Activated CD4-positive, CD25-positive, alpha-beta regulatory T cell treated with anti-CD3 and anti-CD28 coated beads, Interleukin-2, amount 50 U/mL, for 24 hours (primary cell): ENCODE measurements around the gene RSPO3.

Source experiments
- ATAC-seq, 2 donors: fragments of 150-1000 bp; cut with Tn5 transposase; one replicate each; pipeline ENCODE4 v1.10.0; 2021; ENCODE audit warnings: mild to moderate bottlenecking in 1 of 2, moderate library complexity in 1 of 2

The RSPO3 gene

GRCh38 chr6:127164565-127164964 is 46.1 kb downstream of the RSPO3 start:
- no peak for ATAC-seq

DNA sequence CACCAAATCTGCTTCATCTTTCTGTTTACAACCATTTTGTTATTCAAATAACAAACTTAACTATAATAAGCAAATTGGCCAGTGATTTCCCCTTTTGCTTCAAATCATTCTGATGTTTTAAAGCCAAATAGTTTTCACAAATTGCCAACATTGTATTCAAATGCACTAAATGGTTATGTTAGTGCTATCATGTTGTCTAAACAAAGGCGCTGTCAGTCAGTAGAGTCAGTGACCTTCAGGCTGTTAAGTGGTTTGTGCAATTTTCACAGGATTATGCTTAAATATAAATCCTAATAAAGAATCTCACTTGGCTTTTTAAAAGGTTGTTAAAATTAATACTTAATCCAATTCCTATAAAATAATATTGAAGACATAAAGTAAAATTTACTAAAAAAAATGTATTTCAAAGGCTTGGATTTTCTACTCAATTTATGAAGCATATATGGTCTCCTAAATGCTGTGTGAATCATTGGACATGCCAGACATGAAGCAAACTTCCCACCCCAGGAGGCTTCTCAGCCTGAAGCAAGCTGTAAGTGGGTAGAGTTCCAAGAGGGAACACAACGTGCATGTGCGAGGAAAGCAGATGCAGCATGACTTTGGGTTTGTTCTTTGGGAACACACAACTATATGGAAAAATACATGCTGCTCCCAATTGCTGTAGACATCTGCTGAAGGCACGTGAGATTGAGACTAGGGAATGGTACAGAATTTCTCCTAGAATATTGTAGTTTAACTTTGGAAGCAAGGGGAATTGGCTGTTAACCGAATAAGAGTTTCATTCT is 54.9 kb downstream of the RSPO3 start:
- ATAC-seq: no peak

DNA sequence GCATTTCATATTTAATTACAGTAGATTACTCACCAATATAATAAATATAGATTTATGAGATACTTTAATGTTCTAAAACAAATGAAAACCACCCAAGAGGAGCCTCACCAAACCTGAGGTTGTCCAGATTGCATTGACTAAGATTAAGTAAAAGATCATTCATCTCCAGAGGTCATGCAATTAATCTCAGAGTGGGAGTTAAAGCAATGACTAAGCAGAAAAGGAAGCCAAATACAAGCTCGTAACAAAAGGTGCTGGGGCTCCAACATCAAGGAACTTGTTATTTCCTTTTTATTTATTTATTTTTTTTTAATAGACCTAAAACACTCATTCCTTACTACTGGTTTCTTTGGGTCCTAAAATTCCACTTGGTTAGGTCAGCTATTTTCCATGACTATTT is 57.7 kb downstream of the RSPO3 start:
- no peak for ATAC-seq

GRCh38 chr6:127177030-127177922 is 58.8 kb downstream of the RSPO3 start:
- ATAC-seq: no peak

DNA sequence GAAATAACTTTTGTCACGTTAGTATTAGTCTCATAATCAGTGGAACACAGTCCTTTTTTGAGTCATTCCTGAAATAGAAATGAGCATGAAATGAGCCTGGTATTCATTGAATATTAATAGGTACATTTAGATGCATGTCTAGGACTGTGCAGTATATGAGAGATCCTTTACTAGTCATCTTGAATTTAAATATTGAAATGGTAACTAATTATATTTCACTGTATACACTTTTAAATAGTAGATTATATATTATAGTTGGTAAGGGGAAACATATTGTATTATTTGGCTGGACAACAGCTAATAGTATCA is 59.4 kb downstream of the RSPO3 start:
- ATAC-seq: no peak

GRCh38 chr6:127178746-127179145 is 60.3 kb downstream of the RSPO3 start:
- no peak for ATAC-seq

DNA sequence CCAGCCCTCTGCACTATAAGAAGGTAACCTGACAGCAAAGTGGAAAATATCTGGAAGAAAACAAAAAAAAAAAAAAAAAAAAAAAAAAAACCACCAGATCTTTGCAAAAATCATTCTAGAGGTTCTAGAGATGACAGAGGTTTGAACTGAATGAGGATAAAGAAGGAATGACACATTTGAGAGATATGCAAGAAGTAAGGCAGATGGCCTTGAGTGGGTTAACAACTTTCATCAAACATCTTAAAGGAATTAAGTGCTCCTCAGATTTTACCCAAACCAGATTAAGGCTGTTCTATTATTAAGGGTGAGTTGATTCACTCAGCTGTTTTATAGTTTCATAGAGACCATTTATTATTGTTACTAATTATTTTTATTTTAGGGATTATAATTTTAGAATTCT is 62.0 kb downstream of the RSPO3 start:
- ATAC-seq: no peak

GRCh38 chr6:127182501-127182900 is 64.0 kb downstream of the RSPO3 start:
- ATAC-seq: no peak

DNA sequence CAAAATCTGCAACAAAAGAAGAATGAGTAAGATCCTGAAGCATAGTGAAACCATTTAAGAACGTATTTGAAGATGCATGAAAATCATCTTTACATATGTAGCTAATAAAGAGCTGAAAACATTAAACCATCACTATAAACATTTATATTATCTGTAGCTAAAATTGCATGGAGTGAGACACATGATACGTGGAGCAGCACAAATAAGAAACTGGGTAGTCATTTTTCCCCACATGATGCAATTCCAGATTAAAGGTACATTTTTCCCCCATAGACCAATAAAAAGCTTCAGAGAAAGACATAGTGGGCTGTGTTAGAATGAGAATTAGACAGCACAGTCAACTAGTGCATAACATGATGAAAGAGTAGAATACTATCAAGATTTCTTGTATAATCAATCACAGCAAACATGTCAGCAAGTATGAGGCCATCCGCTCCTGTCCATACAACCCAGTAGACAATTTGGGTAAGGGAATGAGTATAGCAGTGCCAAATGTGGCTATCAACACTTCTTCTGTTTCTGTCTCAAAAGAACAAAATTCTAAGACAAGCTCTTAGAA is 67.0 kb downstream of the RSPO3 start:
- no peak for ATAC-seq

DNA sequence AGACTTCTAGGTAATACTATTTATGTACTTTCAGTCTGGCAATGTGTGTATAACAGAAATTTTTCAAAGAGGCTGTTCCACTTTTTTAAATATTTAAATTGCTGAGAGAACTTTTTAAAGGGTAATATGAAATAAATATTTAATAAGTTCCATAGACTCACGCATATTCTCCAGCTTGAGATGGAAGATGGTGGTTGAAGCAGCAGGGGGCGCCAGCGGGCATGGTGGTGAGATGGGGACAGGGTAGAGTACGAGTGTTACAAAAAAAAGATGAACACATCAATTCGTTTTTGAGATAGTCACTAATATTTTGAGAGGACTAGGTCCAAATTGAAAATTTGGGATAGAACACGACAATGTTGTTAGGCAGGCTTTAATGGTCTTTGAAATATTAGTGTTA is 68.4 kb downstream of the RSPO3 start:
- peak; percentile 41 to 48 for ATAC-seq

DNA sequence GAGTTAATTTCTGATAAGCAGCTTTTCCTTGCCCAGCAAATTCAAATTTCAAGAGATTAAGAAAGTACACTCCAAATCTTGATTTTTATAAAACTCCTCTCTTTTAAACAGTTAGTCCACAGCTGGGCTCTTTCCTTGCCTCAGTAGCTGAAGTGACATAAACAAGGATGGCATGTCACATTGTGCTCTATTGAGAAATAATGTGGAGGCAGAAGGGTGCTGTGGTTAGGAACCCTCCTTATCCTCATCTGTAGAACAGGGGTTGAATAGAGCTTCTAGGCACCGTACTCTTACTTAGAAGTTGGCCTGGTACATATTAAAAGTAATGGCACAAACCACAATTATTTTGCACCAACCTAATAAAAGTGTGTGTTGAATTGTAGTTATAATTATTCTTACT is 70.3 kb downstream of the RSPO3 start:
- ATAC-seq: no peak

DNA sequence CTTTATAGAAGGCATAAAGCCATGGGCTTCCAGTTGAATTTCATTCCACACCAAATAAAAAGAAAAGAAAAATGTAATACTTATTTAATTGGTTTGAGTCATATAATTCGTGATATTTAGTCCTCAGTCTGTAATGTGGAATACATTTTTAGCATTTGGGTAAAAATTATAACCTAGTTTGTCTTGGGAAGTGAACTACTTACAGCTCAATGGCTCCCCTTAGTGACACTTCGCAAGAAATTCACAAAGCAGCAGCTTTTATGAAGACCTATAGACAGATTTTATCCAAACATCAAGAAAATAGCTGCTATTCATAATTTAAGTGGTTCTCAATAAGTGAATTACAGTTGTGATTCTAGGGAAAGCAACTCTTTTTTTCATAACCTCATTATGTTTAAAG is 72.1 kb downstream of the RSPO3 start:
- no peak for ATAC-seq

DNA sequence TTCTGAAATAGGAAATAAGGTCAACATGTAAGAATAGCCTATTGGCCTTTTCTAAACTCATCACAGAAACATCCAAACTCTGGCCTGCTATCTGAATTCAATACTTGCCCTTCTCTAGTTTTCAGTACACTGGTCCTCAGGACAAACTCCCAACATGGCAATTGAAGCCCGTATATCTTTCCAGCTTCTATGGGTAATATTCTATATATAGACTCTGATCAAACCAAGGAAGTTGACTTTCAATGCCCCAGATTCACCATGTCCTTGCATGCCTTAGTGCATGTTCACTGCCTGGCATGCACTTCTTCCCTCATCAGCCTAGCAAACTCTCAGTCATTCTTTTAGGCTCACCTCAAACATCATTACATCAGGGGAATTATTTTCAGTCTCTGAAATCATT is 73.2 kb downstream of the RSPO3 start:
- no peak for ATAC-seq

DNA sequence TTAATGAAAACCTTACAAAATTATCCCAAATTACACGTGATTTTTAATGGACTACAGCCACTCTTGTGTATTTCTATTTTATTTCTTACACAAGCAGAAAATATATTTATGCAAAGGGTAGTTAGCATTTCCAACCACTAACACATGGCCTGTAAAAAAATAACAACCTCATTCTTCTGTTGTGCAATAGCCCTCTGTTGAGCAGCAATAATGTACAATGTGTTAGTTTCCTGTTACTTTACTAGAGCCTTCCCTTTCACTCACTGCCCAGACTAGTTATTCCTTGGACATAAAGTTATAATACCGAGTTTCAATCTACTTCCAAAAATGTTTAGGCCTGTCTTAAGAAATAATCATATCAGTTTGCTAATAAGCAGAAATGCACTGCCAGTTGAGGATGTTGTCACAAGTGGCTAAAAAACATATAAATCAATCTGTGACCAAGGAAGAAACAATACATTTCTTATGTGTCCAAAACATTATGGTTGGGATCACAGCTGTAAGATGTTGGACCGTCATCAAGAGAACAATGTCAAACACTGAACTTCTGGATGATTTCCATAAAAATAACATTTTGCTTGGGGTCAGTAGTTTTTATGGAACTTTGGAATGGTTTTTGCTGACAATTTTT is 74.6 kb downstream of the RSPO3 start:
- ATAC-seq: no peak

- ATAC-seq: no peak
Observed at GRCh38 chr6:127195833-127196232, 77.4 kb downstream of the RSPO3 start.

DNA sequence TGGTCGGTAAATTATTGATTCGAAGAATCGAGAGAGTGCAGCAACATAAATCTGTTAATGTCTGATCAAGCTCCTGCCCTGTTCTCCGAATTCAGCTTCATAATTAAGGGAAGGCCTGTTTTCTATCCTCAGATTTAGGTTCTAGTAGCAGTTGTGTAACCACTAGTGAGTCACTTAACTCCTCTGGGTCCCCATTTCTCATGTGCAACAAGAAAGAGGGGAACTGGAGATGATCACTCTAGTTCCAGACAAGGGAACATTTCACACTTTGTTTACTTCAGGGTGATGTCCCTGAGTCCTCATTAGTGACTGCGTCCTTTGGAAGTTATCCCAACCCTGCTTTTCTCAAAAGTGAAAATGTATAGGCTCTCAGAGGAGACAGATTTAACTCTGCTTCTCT is 80.1 kb downstream of the RSPO3 start:
- no peak for ATAC-seq

- ATAC-seq: no peak
Observed at GRCh38 chr6:127199470-127199869, 81.0 kb downstream of the RSPO3 start.

- no peak for ATAC-seq
Observed at GRCh38 chr6:127200114-127200513, 81.6 kb downstream of the RSPO3 start.

DNA sequence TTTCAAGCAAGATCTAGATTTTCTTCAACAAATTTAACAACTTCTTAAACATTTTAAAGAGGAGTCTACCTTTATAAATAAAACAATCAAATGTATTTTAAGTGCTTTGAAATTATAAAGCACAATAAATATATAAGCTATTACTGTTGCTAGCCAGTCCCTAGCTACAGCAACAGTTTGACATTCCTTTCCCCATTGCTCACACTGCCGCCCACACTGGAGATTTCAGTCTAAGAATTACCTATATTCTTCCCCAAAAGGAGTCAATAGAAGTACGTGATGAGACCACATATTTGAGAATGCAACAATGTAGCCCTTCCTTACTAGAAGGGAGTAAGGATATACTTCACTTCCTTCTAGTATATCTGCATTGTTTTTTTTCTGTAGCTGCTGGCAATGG is 82.8 kb downstream of the RSPO3 start:
- ATAC-seq: no peak

- ATAC-seq: no peak
Observed at GRCh38 chr6:127202676-127203075, 84.2 kb downstream of the RSPO3 start.

DNA sequence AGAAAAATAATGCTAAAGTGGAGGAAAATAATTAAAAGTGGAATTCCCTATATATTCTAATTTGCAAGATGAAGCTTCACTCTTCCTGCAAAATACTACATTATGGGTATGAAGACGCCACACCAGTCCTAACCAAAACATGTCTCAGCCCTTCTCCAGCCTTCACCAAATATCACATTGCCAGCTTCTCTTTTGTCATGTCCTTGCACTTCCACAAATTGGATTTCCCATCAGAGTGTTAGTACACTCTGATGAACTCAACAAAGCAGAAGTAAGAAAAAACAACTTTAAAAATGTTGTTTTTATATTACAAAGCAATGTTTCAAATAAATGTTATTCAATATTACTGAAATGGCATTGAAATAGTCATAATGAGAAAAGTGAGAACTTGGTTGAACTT is 85.8 kb downstream of the RSPO3 start:
- no peak for ATAC-seq

DNA sequence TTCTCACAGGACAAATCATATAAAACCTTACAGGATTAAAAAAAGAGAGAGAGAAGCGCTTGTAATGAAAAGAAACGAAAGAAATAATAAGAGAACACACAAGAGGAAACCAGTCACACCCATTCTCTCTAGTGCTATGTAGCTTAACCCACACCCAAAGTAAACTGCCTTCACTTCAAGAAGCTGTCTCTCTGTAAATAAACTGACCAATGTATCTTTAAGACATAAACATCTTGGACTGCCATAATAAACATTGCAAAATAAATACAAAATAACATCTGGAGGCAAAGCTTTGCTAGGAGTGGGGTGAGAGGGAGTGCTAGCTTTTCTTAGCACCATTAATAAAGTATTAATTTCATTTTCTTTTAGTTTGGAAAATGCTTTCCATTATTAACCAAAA is 86.6 kb downstream of the RSPO3 start:
- ATAC-seq: no peak

DNA sequence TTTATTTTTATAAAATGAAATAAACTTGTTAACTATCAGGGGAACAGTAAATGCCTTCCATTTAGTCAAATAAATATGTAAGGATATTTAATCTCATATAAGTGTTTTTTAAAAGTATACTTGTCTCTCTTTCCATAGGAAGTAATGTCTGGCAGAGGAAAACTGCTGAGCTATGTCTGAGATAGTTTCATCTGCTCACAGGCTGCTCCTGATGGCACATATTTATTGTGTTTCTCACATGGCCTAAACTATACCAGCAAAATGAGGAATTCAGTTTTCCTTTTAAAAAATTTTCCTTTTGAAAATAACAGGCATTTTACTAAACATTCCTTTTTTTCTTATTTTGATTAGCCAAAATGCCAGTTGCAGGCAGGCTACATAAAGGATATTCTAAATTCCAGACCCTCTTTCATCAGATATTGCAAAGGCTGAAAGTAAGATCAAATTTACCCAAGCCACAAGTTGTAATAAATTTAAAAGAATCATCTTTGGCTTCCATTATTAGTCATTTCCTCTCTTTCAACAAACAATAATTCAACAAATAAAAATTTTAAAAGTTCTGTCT is 88.1 kb downstream of the RSPO3 start:
- no peak for ATAC-seq
